Kidney (tissue), 14 donors: ENCODE measurements around the gene SEH1L. TPM values are rescaled to one million over a fixed set of nuclear protein-coding genes. Genes with fewer than 3 reads are reported as not detected.

Source experiments
- DNase-seq, 5 donors: peaks; one replicate each; pipeline ENCODE4 v3.0.0-alpha.2; 2013 to 2020
- FAIRE-seq: peaks from 2 replicates; lab custom pipeline; 2012; peaks lifted over from hg19 to GRCh38; lab: Jason Lieb, UNC
- H3K27ac ChIP-seq, 2 donors: one replicate each; pipeline ENCODE4 v1.7.0; 2013; ENCODE audit warnings: low read depth in 2 of 2, low read length in 2 of 2, inconsistent platforms in 1 of 2
- H3K27me3 ChIP-seq: one replicate; pipeline ENCODE4 v1.7.1; 2013; ENCODE audit warnings: low read length, inconsistent platforms; ENCODE audit not compliant: control insufficient read depth, insufficient read depth
- H3K36me3 ChIP-seq, 3 donors: one replicate each; pipeline versions ENCODE4 v1.7.0 to v1.7.1; 2013; ENCODE audit warnings: low read length in 3 of 3, control low read depth in 1 of 3, inconsistent platforms in 1 of 3; ENCODE audit not compliant: insufficient read depth in 3 of 3, control insufficient read depth in 2 of 3
- H3K4me1 ChIP-seq, 3 donors: one replicate each; pipeline versions ENCODE4 v1.7.0 to v1.7.1; 2013; ENCODE audit warnings: low read length in 3 of 3, inconsistent platforms in 1 of 3, low read depth in 1 of 3; ENCODE audit not compliant: control insufficient read depth in 2 of 3, insufficient read depth in 2 of 3
- H3K4me3 ChIP-seq, 3 donors: one replicate each; pipeline versions ENCODE4 v1.7.0 to v1.8.1; 2013; ENCODE audit warnings: low read length in 3 of 3, control low read depth in 1 of 3, inconsistent platforms in 1 of 3
- H3K9ac ChIP-seq, 3 donors: one replicate each; pipeline versions ENCODE4 v1.7.0 to v1.7.1; 2013; ENCODE audit warnings: low read length in 3 of 3, control low read depth in 1 of 3, inconsistent platforms in 1 of 3
- H3K9me3 ChIP-seq, 3 donors: one replicate each; pipeline versions ENCODE4 v1.7.0 to v1.7.1; 2013; ENCODE audit warnings: low read length in 3 of 3, control low read depth in 1 of 3, inconsistent platforms in 1 of 3; ENCODE audit not compliant: control insufficient read depth in 2 of 3, insufficient read depth in 1 of 3
- CTCF ChIP-seq: IDR thresholded peaks from 3 replicates; pipeline ENCODE4 v1.5.1; 2012; ENCODE audit warnings: mild to moderate bottlenecking, moderate library complexity, borderline replicate concordance; ENCODE audit not compliant: insufficient read depth; ENCODE audit errors: extremely low read depth
- intact Hi-C: fragments of 100-400 bp; cut with DNase I; formaldehyde crosslinking; loops from one replicate; pipeline ENCODE4 v1.11.1; 2022
- polyA plus RNA-seq: library from polyadenylated mRNA; stranded (reverse); fragments of 350-450 nt; fragmentation: Illumina TruSeq; extraction: RNeasy Lipid Tissue Mini Kit (QIAGEN cat#74804); gene quantifications from one replicate; pipeline ENCODE4 v1.2.3, GENCODE V29; 2014; ENCODE audit warnings: low read depth, low replicate concordance; ENCODE audit not compliant: insufficient read depth
- total RNA-seq: library from RNA; stranded (reverse); fragmentation: NEBNext Ultra II Directional; extraction: Animal tissue kit (Norgen Biotek cat#: 25700); gene quantifications from one replicate; pipeline ENCODE4 v1.2.1, GENCODE V29; 2021
- donor health status: control.
- donor health status: control.
- donor health status: control.
- donor health status: control.
- donor health status: control.
- donor health status: DM: yes; HTN: yes; CAD: no.
- donor health status: Normal renal cell carcinoma (clear cell type).

The SEH1L gene
- total and polyA plus RNA-seq, 2 donors from 2014 or later, result 15.8 to 43.3 TPM

- no peaks in the 10 kb centered on the region for H3K9me3 ChIP-seq
- no peaks in the 10 kb centered on the region for H3K4me1 ChIP-seq
- no peak overlapping the region for H3K27ac ChIP-seq
Measured at GRCh38 chr18:13036622-13037320, 89.0 kb downstream of the SEH1L start.

More at GRCh38 chr18:13036622-13037320, 89.0 kb downstream of the SEH1L start:
- intact Hi-C loops, result no loop called here
- H3K27me3 ChIP-seq, result no peaks in the 10 kb centered on the region
- H3K9ac ChIP-seq, result no peak overlapping the region
- H3K36me3 ChIP-seq, result peaks cover 2 to 6% (median 5%) of the 10 kb centered on the region in 3 donors
- FAIRE-seq, result peak; percentile 3
- TF ChIP-seq CTCF, result no peak
- no peak overlapping the region for H3K4me3 ChIP-seq
- DNase-seq, result no peak

Other genes with a start within 250 kb of the SEH1L start
- gene CEP76, start 245.3 kb upstream of the SEH1L start, total RNA-seq, result 5.3 TPM
- 2.0 TPM for gene CEP76, start 245.3 kb upstream of the SEH1L start, polyA plus RNA-seq
- gene PSMG2, start 245.0 kb upstream of the SEH1L start, total RNA-seq, result 66.2 TPM
- gene PSMG2, start 245.0 kb upstream of the SEH1L start, polyA plus RNA-seq, result 108 TPM
- 45.8 TPM for gene PTPN2, start 63.8 kb upstream of the SEH1L start, total RNA-seq
- 23.4 TPM for gene PTPN2, start 63.8 kb upstream of the SEH1L start, polyA plus RNA-seq
- 31.7 TPM for gene CEP192, start 43.4 kb downstream of the SEH1L start, total RNA-seq
- 4.9 TPM for gene CEP192, start 43.4 kb downstream of the SEH1L start, polyA plus RNA-seq